ENCODE data around the gene LTBP1. TPM values are rescaled to one million over a fixed set of nuclear protein-coding genes. Genes with fewer than 3 reads are reported as not detected.

The LTBP1 gene
- total and polyA plus RNA-seq, 10 of the 15 experiments (the other 5 are each of a cell fraction or from before 2014, with no cell fraction given) = 0.01 to 0.28 (median 0.12) TPM; not detected in 2

DNA sequence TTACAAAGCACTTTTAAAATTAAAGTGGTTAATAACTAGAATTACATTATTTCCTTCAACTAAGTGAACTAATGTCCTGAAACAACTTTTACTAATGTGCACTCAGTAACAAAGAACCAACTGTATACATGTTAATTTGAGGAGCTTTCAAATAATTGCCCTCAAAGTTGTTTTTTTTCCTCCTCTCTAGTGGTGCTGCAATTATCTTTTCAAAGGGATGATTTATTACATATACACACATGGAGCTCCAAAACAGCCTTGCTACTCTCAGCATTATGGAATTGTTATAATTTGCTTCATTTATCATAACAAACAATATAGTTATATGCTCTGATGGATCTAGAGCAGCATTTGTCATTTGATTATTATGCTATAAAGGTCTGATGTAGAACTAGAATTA, 283.4 kb downstream of the LTBP1 start:
- POLR2A ChIA-PET = no interaction called here
- H2AFZ ChIP-seq (ENCODE audit: control insufficient read depth, low read depth, low read length) = no peak overlapping the region
- no peaks in the 10 kb centered on the region for H4K20me1 ChIP-seq (ENCODE audit: control insufficient read depth, insufficient read depth)
- no peaks in the 10 kb centered on the region for H3K79me2 ChIP-seq (ENCODE audit: control insufficient read depth, insufficient read depth, low read length)
- intact Hi-C loops (cut with micrococcal nuclease; ENCODE audit: unreplicated experiment) (no loop called here), in situ Hi-C loops (cut with MboI) (no loop called here)
- H3K4me1 ChIP-seq (ENCODE audit: control insufficient read depth, insufficient read depth, low read length) = no peaks in the 10 kb centered on the region
- DNase-seq (ENCODE audit: low read depth, low spot score) (no peak), FAIRE-seq (no peak), ATAC-seq (no peak)
- H3K4me3 ChIP-seq = no peak overlapping the region
- RAD21 ChIA-PET (ENCODE audit: unreplicated experiment) = no interaction called here
- no peaks in the 10 kb centered on the region for H3K9me3 ChIP-seq (replicated peaks; ENCODE audit: control insufficient read depth, insufficient read depth, low read length)
- SMC1A ChIA-PET (ENCODE audit: uncharacterized antibody, unreplicated experiment) = interaction anchor here (1.1 kb wide), 1 partner anchor 11 kb away, joined by 3 read pairs; no protein-coding TSS in a partner anchor
- CTCF ChIA-PET = no interaction called here
- no peak overlapping the region for H3K27ac ChIP-seq (ENCODE audit: control insufficient read depth, insufficient read depth)
- H3K9ac ChIP-seq (ENCODE audit: control insufficient read depth, insufficient read depth, low read length) = no peak overlapping the region
- H3K4me2 ChIP-seq (ENCODE audit: control insufficient read depth, insufficient read depth) = no peak overlapping the region
- no peaks in the 10 kb centered on the region for H3K36me3 ChIP-seq (ENCODE audit: control insufficient read depth in 2 of 2, insufficient read depth in 2 of 2, low read length in 1 of 2)
- BruUV-seq (replicated peaks) = no TSS peak
- TF ChIP-seq PAX8 (IDR thresholded peaks at IDR 0.05) (no peak), CEBPB (IDR thresholded peaks at IDR 0.05; ENCODE audit: borderline replicate concordance in 1 of 2, low read depth in 2 of 2, low read length in 2 of 2) (no peak), MEF2A (IDR thresholded peaks at IDR 0.05; ENCODE audit: insufficient read depth, low read depth, low read length) (no peak), STAT1 (conservative IDR thresholded peaks at IDR 0.05) (no peak), ZNF24 (IDR thresholded peaks at IDR 0.05) (no peak), CBX3 (IDR thresholded peaks at IDR 0.05; ENCODE audit: borderline replicate concordance, low read depth) (no peak), NR2C1 (IDR thresholded peaks at IDR 0.05) (no peak), BHLHE40 (IDR thresholded peaks at IDR 0.05; ENCODE audit: borderline replicate concordance in 1 of 2, low read depth in 2 of 2, low read length in 1 of 2) (no peak), NFYB (IDR thresholded peaks at IDR 0.05; ENCODE audit: insufficient read depth, low read depth, low read length) (no peak)
- TF ChIP-seq, protein P1, sequence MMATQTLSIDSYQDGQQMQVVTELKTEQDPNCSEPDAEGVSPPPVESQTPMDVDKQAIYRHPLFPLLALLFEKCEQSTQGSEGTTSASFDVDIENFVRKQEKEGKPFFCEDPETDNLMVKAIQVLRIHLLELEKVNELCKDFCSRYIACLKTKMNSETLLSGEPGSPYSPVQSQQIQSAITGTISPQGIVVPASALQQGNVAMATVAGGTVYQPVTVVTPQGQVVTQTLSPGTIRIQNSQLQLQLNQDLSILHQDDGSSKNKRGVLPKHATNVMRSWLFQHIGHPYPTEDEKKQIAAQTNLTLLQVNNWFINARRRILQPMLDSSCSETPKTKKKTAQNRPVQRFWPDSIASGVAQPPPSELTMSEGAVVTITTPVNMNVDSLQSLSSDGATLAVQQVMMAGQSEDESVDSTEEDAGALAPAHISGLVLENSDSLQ (IDR thresholded peaks at IDR 0.05) = no peak
- TF ChIP-seq, protein P2, sequence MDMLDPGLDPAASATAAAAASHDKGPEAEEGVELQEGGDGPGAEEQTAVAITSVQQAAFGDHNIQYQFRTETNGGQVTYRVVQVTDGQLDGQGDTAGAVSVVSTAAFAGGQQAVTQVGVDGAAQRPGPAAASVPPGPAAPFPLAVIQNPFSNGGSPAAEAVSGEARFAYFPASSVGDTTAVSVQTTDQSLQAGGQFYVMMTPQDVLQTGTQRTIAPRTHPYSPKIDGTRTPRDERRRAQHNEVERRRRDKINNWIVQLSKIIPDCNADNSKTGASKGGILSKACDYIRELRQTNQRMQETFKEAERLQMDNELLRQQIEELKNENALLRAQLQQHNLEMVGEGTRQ (IDR thresholded peaks at IDR 0.05; ENCODE audit: borderline replicate concordance, low read depth, low read length) = no peak
- TF ChIP-seq, protein P3, sequence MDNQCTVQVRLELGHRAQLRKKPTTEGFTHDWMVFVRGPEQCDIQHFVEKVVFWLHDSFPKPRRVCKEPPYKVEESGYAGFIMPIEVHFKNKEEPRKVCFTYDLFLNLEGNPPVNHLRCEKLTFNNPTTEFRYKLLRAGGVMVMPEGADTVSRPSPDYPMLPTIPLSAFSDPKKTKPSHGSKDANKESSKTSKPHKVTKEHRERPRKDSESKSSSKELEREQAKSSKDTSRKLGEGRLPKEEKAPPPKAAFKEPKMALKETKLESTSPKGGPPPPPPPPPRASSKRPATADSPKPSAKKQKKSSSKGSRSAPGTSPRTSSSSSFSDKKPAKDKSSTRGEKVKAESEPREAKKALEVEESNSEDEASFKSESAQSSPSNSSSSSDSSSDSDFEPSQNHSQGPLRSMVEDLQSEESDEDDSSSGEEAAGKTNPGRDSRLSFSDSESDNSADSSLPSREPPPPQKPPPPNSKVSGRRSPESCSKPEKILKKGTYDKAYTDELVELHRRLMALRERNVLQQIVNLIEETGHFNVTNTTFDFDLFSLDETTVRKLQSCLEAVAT (IDR thresholded peaks at IDR 0.05) = no peak
- no peaks in the 10 kb centered on the region; a peak in 1 of 4 replicates for H3K27me3 ChIP-seq (replicated peaks in 1 of 2; ENCODE audit: control insufficient read depth in 2 of 2, insufficient read depth in 2 of 2, low read length in 1 of 2)

Measured in GM12878 (cell line).